Breast epithelium (tissue), 3 donors: ENCODE measurements around the gene FAM131C.

Source experiments
- CTCF ChIP-seq, 3 donors: fragments of 450-650 bp; IDR thresholded peaks; one replicate each; pipeline ENCODE4 v1.5.1; 2016 to 2017; ENCODE audit warnings: antibody characterized with exemption in 3 of 3, mild to moderate bottlenecking in 3 of 3, moderate library complexity in 3 of 3
- POLR2A ChIP-seq: fragments of 450-650 bp; IDR thresholded peaks from one replicate; pipeline ENCODE4 v1.6.1; 2016; ENCODE audit warnings: antibody characterized with exemption, mild to moderate bottlenecking, moderate library complexity

GRCh38 chr1:16063921-16064320 is 9.5 kb downstream of the FAM131C start:
- TF ChIP-seq POLR2A (no peak), CTCF (IDR thresholded peaks at IDR 0.05) (no peak)
